WTC11 (cell line): ENCODE measurements around the gene SDHA. TPM values are rescaled to one million over a fixed set of nuclear protein-coding genes. Genes with fewer than 3 reads are reported as not detected.

Experiments
- ATAC-seq: fragments of 200-7000 bp; cut with Tn5 transposase; 2 replicates; pipeline ENCODE4 v1.10.0; 2021; ENCODE audit warnings: mild to moderate bottlenecking, moderate library complexity
- CTCF ChIA-PET: fragments of 300-600 bp; sonication (Branson Sonifier 250); formaldehyde crosslinking; loops from one replicate; lab custom pipeline; 2021; ENCODE audit warnings: antibody characterized with exemption; lab: Charles Lee
- POLR2A ChIA-PET: fragments of 350-600 bp; sonication (Branson Sonifier 250); formaldehyde crosslinking; loops from one replicate; lab custom pipeline; 2021; ENCODE audit warnings: antibody characterized with exemption; lab: Charles Lee
- DNase-seq: peaks from one replicate; pipeline ENCODE4 v3.0.0; 2021; ENCODE audit warnings: low spot score
- H3K27ac Mint-ChIP-seq: 2 replicates; pipeline ENCODE4 v1.8.0; 2021; ENCODE audit warnings: mixed read lengths
- H3K27me3 Mint-ChIP-seq: 2 replicates; pipeline ENCODE4 v1.8.0; 2021; ENCODE audit warnings: low read depth, mild to moderate bottlenecking, moderate library complexity, mixed read lengths
- H3K36me3 Mint-ChIP-seq: 2 replicates; pipeline ENCODE4 v1.8.0; 2021; ENCODE audit warnings: mixed read lengths
- H3K4me1 Mint-ChIP-seq: 2 replicates; pipeline ENCODE4 v1.8.0; 2022; ENCODE audit warnings: mixed read lengths
- H3K4me3 Mint-ChIP-seq: 2 replicates; pipeline ENCODE4 v1.8.0; 2021; ENCODE audit warnings: mild to moderate bottlenecking, moderate library complexity, mixed read lengths
- H3K9me3 Mint-ChIP-seq: 2 replicates; pipeline ENCODE4 v1.8.0; 2021; ENCODE audit warnings: mixed read lengths
- FOXJ3 ChIP-seq: sonication (generic); formaldehyde crosslinking; IDR thresholded peaks from 2 replicates; pipeline ENCODE4 v1.9.0; 2021; ENCODE audit warnings: missing genetic modification reagents, mild to moderate bottlenecking, borderline replicate concordance
- GABPB1 ChIP-seq: sonication (generic); formaldehyde crosslinking; IDR thresholded peaks from 2 replicates; pipeline ENCODE4 v1.8.1; 2023; ENCODE audit warnings: mild to moderate bottlenecking, missing genetic modification reagents
- JUN ChIP-seq: sonication (generic); formaldehyde crosslinking; IDR thresholded peaks from 2 replicates; pipeline ENCODE4 v1.8.0; 2023; ENCODE audit warnings: mild to moderate bottlenecking, missing genetic modification reagents
- NFYB ChIP-seq: sonication (generic); formaldehyde crosslinking; conservative IDR thresholded peaks from 2 replicates; pipeline ENCODE4 v1.8.0; 2022; ENCODE audit warnings: low read depth, missing genetic modification reagents
- OVOL2 ChIP-seq: fragments of 250-450 bp; sonication (Bioruptor Pico); IDR thresholded peaks from 2 replicates; pipeline ENCODE4 v1.9.0; 2021; ENCODE audit warnings: mild to moderate bottlenecking, borderline replicate concordance
- SP1 ChIP-seq: sonication (generic); formaldehyde crosslinking; conservative IDR thresholded peaks from 2 replicates; pipeline ENCODE4 v1.8.1; 2022; ENCODE audit warnings: missing genetic modification reagents
- ZBTB21 ChIP-seq: sonication (generic); formaldehyde crosslinking; IDR thresholded peaks from 2 replicates; pipeline ENCODE4 v1.8.1; 2023; ENCODE audit warnings: mild to moderate bottlenecking, missing genetic modification reagents, borderline replicate concordance
- ZNF396 ChIP-seq: fragments of 250-450 bp; sonication (Bioruptor Pico); IDR thresholded peaks from 2 replicates; pipeline ENCODE4 v1.8.0; 2021; ENCODE audit warnings: mild to moderate bottlenecking, moderate library complexity, borderline replicate concordance
- total RNA-seq: library from RNA; stranded (reverse); gene quantifications from 3 replicates; pipeline ENCODE4 v1.2.3, GENCODE V29; 2021
- TF ChIP-seq, protein P1 (sequence below): fragments of 250-450 bp; sonication (Bioruptor Pico); IDR thresholded peaks from 2 replicates; pipeline ENCODE4 v1.9.0; 2021; ENCODE audit warnings: moderate library complexity, mild to moderate bottlenecking, inconsistent platforms, borderline replicate concordance
- TF ChIP-seq, protein P2 (sequence below): sonication (generic); formaldehyde crosslinking; IDR thresholded peaks from 2 replicates; pipeline ENCODE4 v1.8.1; 2023; ENCODE audit warnings: mild to moderate bottlenecking, missing genetic modification reagents, moderate library complexity
- TF ChIP-seq, protein P3 (sequence below): sonication (generic); formaldehyde crosslinking; IDR thresholded peaks from 2 replicates; pipeline ENCODE4 v1.8.0; 2023; ENCODE audit warnings: missing genetic modification reagents, mild to moderate bottlenecking, borderline replicate concordance
- TF ChIP-seq, protein P4 (sequence below): sonication (generic); formaldehyde crosslinking; IDR thresholded peaks from 2 replicates; pipeline ENCODE4 v1.8.0; 2022; ENCODE audit warnings: missing genetic modification reagents
- TF ChIP-seq, protein P5 (sequence below): sonication (generic); formaldehyde crosslinking; IDR thresholded peaks from 2 replicates; pipeline ENCODE4 v1.8.1; 2023; ENCODE audit warnings: mild to moderate bottlenecking, moderate library complexity, missing genetic modification reagents
- TF ChIP-seq, protein P6 (sequence below): fragments of 250-450 bp; sonication (Bioruptor Pico); IDR thresholded peaks from 2 replicates; pipeline ENCODE4 v1.9.0; 2021; ENCODE audit warnings: mild to moderate bottlenecking
- TF ChIP-seq, protein P7 (sequence below): sonication (generic); formaldehyde crosslinking; IDR thresholded peaks from 2 replicates; pipeline ENCODE4 v1.8.1; 2023; ENCODE audit warnings: mild to moderate bottlenecking, missing genetic modification reagents
- TF ChIP-seq, protein P8 (sequence below): sonication (generic); formaldehyde crosslinking; IDR thresholded peaks from 2 replicates; pipeline ENCODE4 v1.8.1; 2023; ENCODE audit warnings: mild to moderate bottlenecking, missing genetic modification reagents, moderate library complexity

The SDHA gene
- total RNA-seq, 1 experiment from 2014 or later, result 145 TPM

DNA sequence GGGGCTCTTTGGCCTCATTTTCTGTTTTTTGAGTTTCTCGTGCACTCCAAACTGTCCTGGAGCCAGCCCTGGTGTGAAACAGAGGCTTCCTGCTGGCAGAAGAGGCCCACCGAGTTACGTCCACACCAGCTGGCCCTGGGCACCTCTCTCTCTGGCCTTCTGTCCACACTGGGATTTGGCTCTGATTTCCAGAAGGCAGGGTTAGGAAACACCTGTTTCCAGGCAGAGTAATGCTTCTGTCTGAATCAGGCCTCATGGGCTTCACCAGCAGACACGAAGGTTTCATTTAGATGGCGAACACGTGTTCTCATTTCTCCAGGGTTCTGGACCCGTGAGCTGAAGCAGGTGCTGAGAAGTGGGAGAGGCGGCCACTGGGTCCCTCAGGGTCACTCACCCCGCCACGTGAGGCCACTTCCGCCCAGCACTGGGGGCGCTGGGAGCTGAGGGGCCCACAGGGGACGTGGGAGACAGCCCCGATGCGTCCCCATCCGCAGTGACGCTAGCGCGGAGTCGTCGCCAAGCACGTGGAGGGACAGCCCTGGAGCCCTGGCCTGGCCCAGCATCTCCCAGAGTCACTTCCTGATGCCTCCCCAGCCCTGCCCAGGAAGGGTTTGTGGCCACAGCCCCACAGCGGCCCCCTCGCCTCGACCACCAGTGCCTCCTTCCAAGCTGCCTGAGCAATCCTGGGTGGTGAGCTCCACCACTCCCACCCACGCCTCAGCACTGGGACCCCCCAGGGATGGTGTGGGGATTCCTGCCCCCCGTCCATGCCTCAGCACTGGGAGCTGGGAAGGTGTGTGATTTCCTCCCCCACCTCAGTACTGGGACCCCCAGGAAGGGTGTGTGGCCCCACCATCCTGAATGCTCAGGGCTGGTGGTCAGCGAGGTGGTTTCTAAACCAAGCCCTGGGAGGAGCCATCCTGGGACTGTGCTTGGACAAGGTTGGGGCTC lies 31.8 kb upstream of the SDHA start (continued):
- TF ChIP-seq, protein P1, sequence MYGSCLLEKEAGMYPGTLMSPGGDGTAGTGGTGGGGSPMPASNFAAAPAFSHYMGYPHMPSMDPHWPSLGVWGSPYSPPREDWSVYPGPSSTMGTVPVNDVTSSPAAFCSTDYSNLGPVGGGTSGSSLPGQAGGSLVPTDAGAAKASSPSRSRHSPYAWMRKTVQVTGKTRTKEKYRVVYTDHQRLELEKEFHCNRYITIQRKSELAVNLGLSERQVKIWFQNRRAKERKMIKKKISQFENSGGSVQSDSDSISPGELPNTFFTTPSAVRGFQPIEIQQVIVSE (CRISPR knock-in tag), result no peak
- no peak for TF ChIP-seq OVOL2 (CRISPR knock-in tag)
- TF ChIP-seq, protein P2, sequence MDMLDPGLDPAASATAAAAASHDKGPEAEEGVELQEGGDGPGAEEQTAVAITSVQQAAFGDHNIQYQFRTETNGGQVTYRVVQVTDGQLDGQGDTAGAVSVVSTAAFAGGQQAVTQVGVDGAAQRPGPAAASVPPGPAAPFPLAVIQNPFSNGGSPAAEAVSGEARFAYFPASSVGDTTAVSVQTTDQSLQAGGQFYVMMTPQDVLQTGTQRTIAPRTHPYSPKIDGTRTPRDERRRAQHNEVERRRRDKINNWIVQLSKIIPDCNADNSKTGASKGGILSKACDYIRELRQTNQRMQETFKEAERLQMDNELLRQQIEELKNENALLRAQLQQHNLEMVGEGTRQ (CRISPR knock-in tag), result no peak

DNA sequence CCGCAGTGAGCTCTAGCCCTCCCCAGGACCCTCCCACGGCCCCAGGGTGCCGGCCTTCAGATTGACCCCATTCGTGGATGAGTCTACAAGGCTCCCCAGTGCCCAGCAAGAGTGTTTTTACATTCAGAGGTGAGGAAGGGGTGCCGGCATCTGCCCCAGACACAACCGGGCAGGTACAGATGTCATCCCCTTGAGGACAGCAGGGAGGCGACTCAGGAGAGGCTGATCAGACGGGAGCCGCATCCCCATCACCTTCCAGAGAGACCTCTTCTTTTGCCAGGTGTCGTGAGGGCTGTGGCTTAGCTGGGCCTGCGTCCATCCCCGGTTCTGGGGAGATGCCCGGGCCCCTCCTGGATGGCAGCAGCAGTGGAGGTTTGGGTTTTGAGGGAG lies 31.1 kb upstream of the SDHA start:
- peaks cover 8% of the 10 kb centered on the region for H3K4me1 Mint-ChIP-seq
- ATAC-seq (no peak), DNase-seq (no peak)
- POLR2A ChIA-PET, result interaction anchor here (0.6 kb wide), 1 partner anchor 322 kb away, joined by 3 read pairs; no protein-coding TSS in a partner anchor
- H3K27ac Mint-ChIP-seq, result no peak overlapping the region
- peaks cover 10% of the 10 kb centered on the region for H3K36me3 Mint-ChIP-seq
- no peaks in the 10 kb centered on the region for H3K9me3 Mint-ChIP-seq
- no peaks in the 10 kb centered on the region; the same call in 1 of the 2 replicates for H3K27me3 Mint-ChIP-seq
- TF ChIP-seq, protein P2 (CRISPR knock-in tag), result no peak
- TF ChIP-seq FOXJ3 (CRISPR knock-in tag), result no peak
- TF ChIP-seq GABPB1 (CRISPR knock-in tag), result no peak
- TF ChIP-seq JUN, result no peak
- TF ChIP-seq NFYB, result no peak
- TF ChIP-seq ZBTB21, result no peak
- TF ChIP-seq, protein P3, sequence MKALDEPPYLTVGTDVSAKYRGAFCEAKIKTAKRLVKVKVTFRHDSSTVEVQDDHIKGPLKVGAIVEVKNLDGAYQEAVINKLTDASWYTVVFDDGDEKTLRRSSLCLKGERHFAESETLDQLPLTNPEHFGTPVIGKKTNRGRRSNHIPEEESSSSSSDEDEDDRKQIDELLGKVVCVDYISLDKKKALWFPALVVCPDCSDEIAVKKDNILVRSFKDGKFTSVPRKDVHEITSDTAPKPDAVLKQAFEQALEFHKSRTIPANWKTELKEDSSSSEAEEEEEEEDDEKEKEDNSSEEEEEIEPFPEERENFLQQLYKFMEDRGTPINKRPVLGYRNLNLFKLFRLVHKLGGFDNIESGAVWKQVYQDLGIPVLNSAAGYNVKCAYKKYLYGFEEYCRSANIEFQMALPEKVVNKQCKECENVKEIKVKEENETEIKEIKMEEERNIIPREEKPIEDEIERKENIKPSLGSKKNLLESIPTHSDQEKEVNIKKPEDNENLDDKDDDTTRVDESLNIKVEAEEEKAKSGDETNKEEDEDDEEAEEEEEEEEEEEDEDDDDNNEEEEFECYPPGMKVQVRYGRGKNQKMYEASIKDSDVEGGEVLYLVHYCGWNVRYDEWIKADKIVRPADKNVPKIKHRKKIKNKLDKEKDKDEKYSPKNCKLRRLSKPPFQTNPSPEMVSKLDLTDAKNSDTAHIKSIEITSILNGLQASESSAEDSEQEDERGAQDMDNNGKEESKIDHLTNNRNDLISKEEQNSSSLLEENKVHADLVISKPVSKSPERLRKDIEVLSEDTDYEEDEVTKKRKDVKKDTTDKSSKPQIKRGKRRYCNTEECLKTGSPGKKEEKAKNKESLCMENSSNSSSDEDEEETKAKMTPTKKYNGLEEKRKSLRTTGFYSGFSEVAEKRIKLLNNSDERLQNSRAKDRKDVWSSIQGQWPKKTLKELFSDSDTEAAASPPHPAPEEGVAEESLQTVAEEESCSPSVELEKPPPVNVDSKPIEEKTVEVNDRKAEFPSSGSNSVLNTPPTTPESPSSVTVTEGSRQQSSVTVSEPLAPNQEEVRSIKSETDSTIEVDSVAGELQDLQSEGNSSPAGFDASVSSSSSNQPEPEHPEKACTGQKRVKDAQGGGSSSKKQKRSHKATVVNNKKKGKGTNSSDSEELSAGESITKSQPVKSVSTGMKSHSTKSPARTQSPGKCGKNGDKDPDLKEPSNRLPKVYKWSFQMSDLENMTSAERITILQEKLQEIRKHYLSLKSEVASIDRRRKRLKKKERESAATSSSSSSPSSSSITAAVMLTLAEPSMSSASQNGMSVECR, result no peak
- TF ChIP-seq, protein P4, sequence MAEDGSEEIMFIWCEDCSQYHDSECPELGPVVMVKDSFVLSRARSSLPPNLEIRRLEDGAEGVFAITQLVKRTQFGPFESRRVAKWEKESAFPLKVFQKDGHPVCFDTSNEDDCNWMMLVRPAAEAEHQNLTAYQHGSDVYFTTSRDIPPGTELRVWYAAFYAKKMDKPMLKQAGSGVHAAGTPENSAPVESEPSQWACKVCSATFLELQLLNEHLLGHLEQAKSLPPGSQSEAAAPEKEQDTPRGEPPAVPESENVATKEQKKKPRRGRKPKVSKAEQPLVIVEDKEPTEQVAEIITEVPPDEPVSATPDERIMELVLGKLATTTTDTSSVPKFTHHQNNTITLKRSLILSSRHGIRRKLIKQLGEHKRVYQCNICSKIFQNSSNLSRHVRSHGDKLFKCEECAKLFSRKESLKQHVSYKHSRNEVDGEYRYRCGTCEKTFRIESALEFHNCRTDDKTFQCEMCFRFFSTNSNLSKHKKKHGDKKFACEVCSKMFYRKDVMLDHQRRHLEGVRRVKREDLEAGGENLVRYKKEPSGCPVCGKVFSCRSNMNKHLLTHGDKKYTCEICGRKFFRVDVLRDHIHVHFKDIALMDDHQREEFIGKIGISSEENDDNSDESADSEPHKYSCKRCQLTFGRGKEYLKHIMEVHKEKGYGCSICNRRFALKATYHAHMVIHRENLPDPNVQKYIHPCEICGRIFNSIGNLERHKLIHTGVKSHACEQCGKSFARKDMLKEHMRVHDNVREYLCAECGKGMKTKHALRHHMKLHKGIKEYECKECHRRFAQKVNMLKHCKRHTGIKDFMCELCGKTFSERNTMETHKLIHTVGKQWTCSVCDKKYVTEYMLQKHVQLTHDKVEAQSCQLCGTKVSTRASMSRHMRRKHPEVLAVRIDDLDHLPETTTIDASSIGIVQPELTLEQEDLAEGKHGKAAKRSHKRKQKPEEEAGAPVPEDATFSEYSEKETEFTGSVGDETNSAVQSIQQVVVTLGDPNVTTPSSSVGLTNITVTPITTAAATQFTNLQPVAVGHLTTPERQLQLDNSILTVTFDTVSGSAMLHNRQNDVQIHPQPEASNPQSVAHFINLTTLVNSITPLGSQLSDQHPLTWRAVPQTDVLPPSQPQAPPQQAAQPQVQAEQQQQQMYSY (CRISPR knock-in tag), result no peak
- no peak for TF ChIP-seq OVOL2 (CRISPR knock-in tag)
- TF ChIP-seq SP1 (CRISPR knock-in tag), result no peak
- TF ChIP-seq, protein P5, sequence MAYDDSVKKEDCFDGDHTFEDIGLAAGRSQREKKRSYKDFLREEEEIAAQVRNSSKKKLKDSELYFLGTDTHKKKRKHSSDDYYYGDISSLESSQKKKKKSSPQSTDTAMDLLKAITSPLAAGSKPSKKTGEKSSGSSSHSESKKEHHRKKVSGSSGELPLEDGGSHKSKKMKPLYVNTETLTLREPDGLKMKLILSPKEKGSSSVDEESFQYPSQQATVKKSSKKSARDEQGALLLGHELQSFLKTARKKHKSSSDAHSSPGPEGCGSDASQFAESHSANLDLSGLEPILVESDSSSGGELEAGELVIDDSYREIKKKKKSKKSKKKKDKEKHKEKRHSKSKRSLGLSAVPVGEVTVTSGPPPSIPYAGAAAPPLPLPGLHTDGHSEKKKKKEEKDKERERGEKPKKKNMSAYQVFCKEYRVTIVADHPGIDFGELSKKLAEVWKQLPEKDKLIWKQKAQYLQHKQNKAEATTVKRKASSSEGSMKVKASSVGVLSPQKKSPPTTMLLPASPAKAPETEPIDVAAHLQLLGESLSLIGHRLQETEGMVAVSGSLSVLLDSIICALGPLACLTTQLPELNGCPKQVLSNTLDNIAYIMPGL, result no peak
- TF ChIP-seq, protein P6, sequence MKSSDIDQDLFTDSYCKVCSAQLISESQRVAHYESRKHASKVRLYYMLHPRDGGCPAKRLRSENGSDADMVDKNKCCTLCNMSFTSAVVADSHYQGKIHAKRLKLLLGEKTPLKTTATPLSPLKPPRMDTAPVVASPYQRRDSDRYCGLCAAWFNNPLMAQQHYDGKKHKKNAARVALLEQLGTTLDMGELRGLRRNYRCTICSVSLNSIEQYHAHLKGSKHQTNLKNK, result no peak
- TF ChIP-seq, protein P7, sequence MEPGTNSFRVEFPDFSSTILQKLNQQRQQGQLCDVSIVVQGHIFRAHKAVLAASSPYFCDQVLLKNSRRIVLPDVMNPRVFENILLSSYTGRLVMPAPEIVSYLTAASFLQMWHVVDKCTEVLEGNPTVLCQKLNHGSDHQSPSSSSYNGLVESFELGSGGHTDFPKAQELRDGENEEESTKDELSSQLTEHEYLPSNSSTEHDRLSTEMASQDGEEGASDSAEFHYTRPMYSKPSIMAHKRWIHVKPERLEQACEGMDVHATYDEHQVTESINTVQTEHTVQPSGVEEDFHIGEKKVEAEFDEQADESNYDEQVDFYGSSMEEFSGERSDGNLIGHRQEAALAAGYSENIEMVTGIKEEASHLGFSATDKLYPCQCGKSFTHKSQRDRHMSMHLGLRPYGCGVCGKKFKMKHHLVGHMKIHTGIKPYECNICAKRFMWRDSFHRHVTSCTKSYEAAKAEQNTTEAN (CRISPR knock-in tag), result no peak
- no peak for TF ChIP-seq ZNF396 (CRISPR knock-in tag)
- TF ChIP-seq, protein P8, sequence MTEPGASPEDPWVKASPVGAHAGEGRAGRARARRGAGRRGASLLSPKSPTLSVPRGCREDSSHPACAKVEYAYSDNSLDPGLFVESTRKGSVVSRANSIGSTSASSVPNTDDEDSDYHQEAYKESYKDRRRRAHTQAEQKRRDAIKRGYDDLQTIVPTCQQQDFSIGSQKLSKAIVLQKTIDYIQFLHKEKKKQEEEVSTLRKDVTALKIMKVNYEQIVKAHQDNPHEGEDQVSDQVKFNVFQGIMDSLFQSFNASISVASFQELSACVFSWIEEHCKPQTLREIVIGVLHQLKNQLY, result no peak
- CTCF ChIA-PET, result interaction anchor here (0.7 to 2.2 kb wide), 3 partner anchors 31 to 52 kb away, joined by 3 to 47 read pairs (median 4); partner anchors contain the start of genes CCDC127 and SDHA
- no peak overlapping the region for H3K4me3 Mint-ChIP-seq
